ACC112 (cell line): ENCODE measurements around the gene RASA3.
A peak's percentile ranks its signal among the peaks of the same experiment; 100 is the strongest.

ENCODE experiments used
- H2AFZ ChIP-seq: fragments of 200-600 bp; sonication (generic); one replicate; pipeline ENCODE4 v1.6.0; 2017; ENCODE audit warnings: antibody characterized with exemption, low read length; ENCODE audit not compliant: unreplicated experiment
- H3K27ac ChIP-seq: fragments of 200-600 bp; sonication (generic); 2 replicates; pipeline ENCODE4 v1.5.1; 2014; ENCODE audit warnings: low read depth, mild to moderate bottlenecking, antibody characterized with exemption, low read length, moderate library complexity
- H3K27me3 ChIP-seq: fragments of 200-600 bp; sonication (generic); 2 replicates; pipeline ENCODE4 v1.6.1; 2014; ENCODE audit warnings: mild to moderate bottlenecking, antibody characterized with exemption, low read length, moderate library complexity, mixed read lengths; ENCODE audit not compliant: insufficient read depth
- H3K36me3 ChIP-seq: fragments of 200-600 bp; sonication (generic); 2 replicates; pipeline ENCODE4 v1.6.1; 2016; ENCODE audit warnings: mild to moderate bottlenecking, antibody characterized with exemption, low read length, moderate library complexity, mixed read lengths; ENCODE audit not compliant: insufficient read depth
- H3K4me1 ChIP-seq: fragments of 200-600 bp; sonication (generic); one replicate; pipeline ENCODE4 v1.6.1; 2016; ENCODE audit warnings: low read length, mixed read lengths; ENCODE audit not compliant: insufficient read depth, unreplicated experiment, control insufficient read depth
- H3K4me3 ChIP-seq: fragments of 200-600 bp; sonication (generic); 2 replicates; pipeline ENCODE4 v1.5.1; 2014; ENCODE audit warnings: mild to moderate bottlenecking, low read depth, low read length
- H3K79me2 ChIP-seq: fragments of 200-600 bp; sonication (generic); one replicate; pipeline ENCODE4 v1.6.0; 2016; ENCODE audit warnings: low read length; ENCODE audit not compliant: control insufficient read depth, unreplicated experiment, insufficient read depth

RASA3 gene

GRCh38 chr13:114097893-114098688 is 34.3 kb downstream of the RASA3 start:
- peaks cover 11% of the 10 kb centered on the region for H3K4me1 ChIP-seq
- H3K4me3 ChIP-seq, result no peak overlapping the region
- H3K79me2 ChIP-seq, result peaks cover 81% of the 10 kb centered on the region
- H3K36me3 ChIP-seq, result no peaks in the 10 kb centered on the region
- H3K27ac ChIP-seq, result peak overlapping the region; percentile 69
- no peak overlapping the region for H2AFZ ChIP-seq
- no peaks in the 10 kb centered on the region for H3K27me3 ChIP-seq

GRCh38 chr13:114097212-114097892 is 35.1 kb downstream of the RASA3 start:
- Histone ChIP-seq H3K27me3 (no peaks in the 10 kb centered on the region), H3K36me3 (no peaks in the 10 kb centered on the region; the same call in 1 of the 2 replicates), H3K27ac (no peak overlapping the region), H3K79me2 (peaks cover 75% of the 10 kb centered on the region), H2AFZ (no peak overlapping the region), H3K4me1 (peaks cover 11% of the 10 kb centered on the region), H3K4me3 (no peak overlapping the region)

GRCh38 chr13:114096811-114097211 is 35.6 kb downstream of the RASA3 start:
- H3K79me2 ChIP-seq, result peaks cover 75% of the 10 kb centered on the region

GRCh38 chr13:114096031-114096485 is 36.4 kb downstream of the RASA3 start:
- H3K27ac ChIP-seq, result no peak overlapping the region
- no peaks in the 10 kb centered on the region for H3K27me3 ChIP-seq
- H3K4me1 ChIP-seq, result peaks cover 11% of the 10 kb centered on the region
- no peak overlapping the region for H3K4me3 ChIP-seq
- H2AFZ ChIP-seq, result no peak overlapping the region
- peaks cover 75% of the 10 kb centered on the region for H3K79me2 ChIP-seq
- peaks cover 4% of the 10 kb centered on the region; the same call in 1 of the 2 replicates for H3K36me3 ChIP-seq

More at GRCh38 chr13:114096811-114097211, 35.6 kb downstream of the RASA3 start:
- Histone ChIP-seq H3K27ac (no peak overlapping the region), H3K4me3 (no peak overlapping the region), H2AFZ (no peak overlapping the region), H3K4me1 (peaks cover 11% of the 10 kb centered on the region), H3K27me3 (no peaks in the 10 kb centered on the region), H3K36me3 (peaks cover 2% of the 10 kb centered on the region; the same call in 1 of the 2 replicates)

GRCh38 chr13:114095486-114095885 is 36.9 kb downstream of the RASA3 start:
- Histone ChIP-seq H3K27me3 (no peaks in the 10 kb centered on the region), H3K4me3 (no peak overlapping the region), H3K79me2 (peaks cover 74% of the 10 kb centered on the region), H3K4me1 (peaks cover 11% of the 10 kb centered on the region), H3K27ac (no peak overlapping the region), H3K36me3 (peaks cover 4% of the 10 kb centered on the region; the same call in 1 of the 2 replicates), H2AFZ (no peak overlapping the region)

- H3K79me2 ChIP-seq, result peaks cover 79% of the 10 kb centered on the region
- H3K27ac ChIP-seq, result no peak overlapping the region
Observed at GRCh38 chr13:114093118-114093517, 39.3 kb downstream of the RASA3 start.

GRCh38 chr13:114092468-114092867 is 40.0 kb downstream of the RASA3 start:
- peaks cover 75% of the 10 kb centered on the region for H3K79me2 ChIP-seq
- no peaks in the 10 kb centered on the region for H3K27me3 ChIP-seq
- H3K36me3 ChIP-seq, result peaks cover 7% of the 10 kb centered on the region
- H3K27ac ChIP-seq, result no peak overlapping the region
- no peak overlapping the region for H3K4me3 ChIP-seq
- no peaks in the 10 kb centered on the region for H3K4me1 ChIP-seq
- no peak overlapping the region for H2AFZ ChIP-seq

More at GRCh38 chr13:114093118-114093517, 39.3 kb downstream of the RASA3 start:
- H2AFZ ChIP-seq, result no peak overlapping the region
- peaks cover 4% of the 10 kb centered on the region; the same call in 1 of the 2 replicates for H3K36me3 ChIP-seq
- H3K27me3 ChIP-seq, result no peaks in the 10 kb centered on the region
- H3K4me1 ChIP-seq, result no peaks in the 10 kb centered on the region
- H3K4me3 ChIP-seq, result no peak overlapping the region

- Histone ChIP-seq H3K27me3 (no peaks in the 10 kb centered on the region), H3K36me3 (peaks cover 7% of the 10 kb centered on the region), H3K4me1 (no peaks in the 10 kb centered on the region), H3K79me2 (peaks cover 56% of the 10 kb centered on the region), H3K27ac (no peak overlapping the region), H3K4me3 (no peak overlapping the region), H2AFZ (no peak overlapping the region)
Observed at GRCh38 chr13:114090476-114090875, 41.9 kb downstream of the RASA3 start.

GRCh38 chr13:114089751-114090400 is 42.5 kb downstream of the RASA3 start:
- peaks cover 51% of the 10 kb centered on the region for H3K79me2 ChIP-seq
- no peak overlapping the region for H3K4me3 ChIP-seq
- peaks cover 7% of the 10 kb centered on the region for H3K36me3 ChIP-seq
- H3K4me1 ChIP-seq, result no peaks in the 10 kb centered on the region
- no peaks in the 10 kb centered on the region for H3K27me3 ChIP-seq
- H2AFZ ChIP-seq, result no peak overlapping the region
- H3K27ac ChIP-seq, result no peak overlapping the region

GRCh38 chr13:114089341-114089740 is 43.1 kb downstream of the RASA3 start:
- H3K27ac ChIP-seq, result no peak overlapping the region
- peaks cover 49% of the 10 kb centered on the region for H3K79me2 ChIP-seq
- H3K27me3 ChIP-seq, result no peaks in the 10 kb centered on the region
- H3K36me3 ChIP-seq, result peaks cover 7% of the 10 kb centered on the region
- H2AFZ ChIP-seq, result no peak overlapping the region
- no peaks in the 10 kb centered on the region for H3K4me1 ChIP-seq
- no peak overlapping the region for H3K4me3 ChIP-seq
